ENCODE data around the gene TAC3. TPM values are rescaled to one million over a fixed set of nuclear protein-coding genes. Genes with fewer than 3 reads are reported as not detected.

The TAC3 gene
- total RNA-seq, 1 experiment from 2014 or later: 6.2 TPM

DNA sequence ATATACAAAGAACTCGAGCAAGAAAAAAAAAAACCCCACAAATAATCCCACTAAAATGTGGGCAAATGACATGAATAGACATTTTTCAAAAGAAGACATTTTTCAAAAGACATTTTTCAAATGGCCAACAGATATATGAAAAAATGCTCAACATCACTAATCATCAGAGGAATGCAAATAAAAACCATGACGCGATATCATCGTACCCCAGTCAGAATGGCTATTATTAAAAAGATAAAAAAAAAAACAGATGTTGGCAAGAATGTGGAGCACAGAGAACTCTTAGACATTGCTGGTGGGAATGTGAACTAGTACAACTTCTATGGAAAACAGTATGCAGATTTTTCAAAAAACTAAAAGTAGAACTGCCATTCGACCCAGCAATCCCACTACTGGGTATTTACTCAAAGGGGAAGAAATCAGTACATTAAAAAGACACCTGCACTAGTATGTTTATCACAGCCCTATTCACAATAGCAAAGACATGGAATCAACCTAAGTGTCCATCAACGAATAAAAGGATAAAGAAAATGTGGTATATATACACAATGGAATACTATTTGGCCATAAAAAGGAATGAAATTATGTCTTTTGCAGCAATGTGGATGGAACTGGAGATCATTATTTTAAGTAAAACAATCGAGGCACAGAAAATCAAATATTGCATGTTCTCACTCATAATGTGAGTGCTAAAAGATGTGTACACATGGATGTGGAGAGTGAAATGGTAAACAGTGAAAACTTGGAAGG, 26.3 kb downstream of the TAC3 start:
- no peak overlapping the region for H3K14ac ChIP-seq (ENCODE audit: insufficient read depth, low read length)
- H3K79me1 ChIP-seq (ENCODE audit: insufficient read depth, low read depth, low read length, poor library complexity, severe bottlenecking): no peaks in the 10 kb centered on the region
- H3K4me1 ChIP-seq (ENCODE audit: insufficient read depth, low read length): peaks cover 3% of the 10 kb centered on the region; the same call in 1 of the 2 replicates
- no peak overlapping the region for H3K23ac ChIP-seq (ENCODE audit: insufficient read length, low read depth, low read length)
- Mint-ChIP-seq H3K4me3 (no peak overlapping the region; a peak in 1 of 5 replicates), H3K27me3 (ENCODE audit: low read depth) (peaks cover 1% of the 10 kb centered on the region; the same call in 1 of the 2 replicates), H3K9me3 (no peaks in the 10 kb centered on the region), H3K36me3 (ENCODE audit: insufficient read depth in 1 of 3, low read depth in 3 of 3) (peaks cover 0 to 1% (median 0%) of the 10 kb centered on the region in 3 experiments; a peak in 2 of 7 replicates), H3K27ac (no peak overlapping the region), H3K4me1 (peaks cover 18 to 26% of the 10 kb centered on the region in 2 experiments)
- no peak overlapping the region for H4K5ac ChIP-seq (ENCODE audit: insufficient read length, low read depth, low read length)
- H2AFZ ChIP-seq (ENCODE audit: low read length): no peak overlapping the region
- DNase-seq: no peak
- no peaks in the 10 kb centered on the region for H3K9me3 ChIP-seq (ENCODE audit: control insufficient read depth, low read depth, low read length)
- H3K4ac ChIP-seq (ENCODE audit: low read depth, low read length): no peak overlapping the region
- H3K23me2 ChIP-seq (ENCODE audit: insufficient read length, low read depth, low read length, poor library complexity, severe bottlenecking): no peaks in the 10 kb centered on the region
- no peak overlapping the region for H3K9ac ChIP-seq (ENCODE audit: extremely low read depth, insufficient read length, low read length)
- TF ChIP-seq, protein P1, sequence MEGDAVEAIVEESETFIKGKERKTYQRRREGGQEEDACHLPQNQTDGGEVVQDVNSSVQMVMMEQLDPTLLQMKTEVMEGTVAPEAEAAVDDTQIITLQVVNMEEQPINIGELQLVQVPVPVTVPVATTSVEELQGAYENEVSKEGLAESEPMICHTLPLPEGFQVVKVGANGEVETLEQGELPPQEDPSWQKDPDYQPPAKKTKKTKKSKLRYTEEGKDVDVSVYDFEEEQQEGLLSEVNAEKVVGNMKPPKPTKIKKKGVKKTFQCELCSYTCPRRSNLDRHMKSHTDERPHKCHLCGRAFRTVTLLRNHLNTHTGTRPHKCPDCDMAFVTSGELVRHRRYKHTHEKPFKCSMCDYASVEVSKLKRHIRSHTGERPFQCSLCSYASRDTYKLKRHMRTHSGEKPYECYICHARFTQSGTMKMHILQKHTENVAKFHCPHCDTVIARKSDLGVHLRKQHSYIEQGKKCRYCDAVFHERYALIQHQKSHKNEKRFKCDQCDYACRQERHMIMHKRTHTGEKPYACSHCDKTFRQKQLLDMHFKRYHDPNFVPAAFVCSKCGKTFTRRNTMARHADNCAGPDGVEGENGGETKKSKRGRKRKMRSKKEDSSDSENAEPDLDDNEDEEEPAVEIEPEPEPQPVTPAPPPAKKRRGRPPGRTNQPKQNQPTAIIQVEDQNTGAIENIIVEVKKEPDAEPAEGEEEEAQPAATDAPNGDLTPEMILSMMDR (conservative IDR thresholded peaks at IDR 0.05): no peak
- no peak overlapping the region for H2AK5ac ChIP-seq (ENCODE audit: insufficient read length, low read length)
- no peak overlapping the region for H3K56ac ChIP-seq (ENCODE audit: insufficient read length, low read depth, low read length)
- H4K8ac ChIP-seq (replicated peaks; ENCODE audit: insufficient read length, low read depth, low read length): no peak overlapping the region
- no peak overlapping the region for H3K27ac ChIP-seq (ENCODE audit: insufficient read length, low read depth, low read length)
- H2BK12ac ChIP-seq (ENCODE audit: insufficient read length, low read depth, low read length): no peak overlapping the region
- no CpG with 5 or more reads among the region's 7 CpGs for WGBS (ENCODE audit: extremely low coverage, insufficient read length, low lambda C conversion rate)
- H2BK5ac ChIP-seq (ENCODE audit: insufficient read length, low read length): no peak overlapping the region
- no peaks in the 10 kb centered on the region for H3K27me3 ChIP-seq (ENCODE audit: insufficient read depth, low read length)
- H2BK15ac ChIP-seq (ENCODE audit: low read depth, low read length): no peak overlapping the region
- H3K79me2 ChIP-seq (ENCODE audit: insufficient read depth, low read length): no peaks in the 10 kb centered on the region
- H4K91ac ChIP-seq (ENCODE audit: insufficient read length, low read depth, low read length): no peak overlapping the region
- no peak overlapping the region for H2BK120ac ChIP-seq (ENCODE audit: low read depth, low read length, poor library complexity, severe bottlenecking)
- no peaks in the 10 kb centered on the region for H4K20me1 ChIP-seq (ENCODE audit: control insufficient read depth, insufficient read depth, insufficient read length)
- H3K4me2 ChIP-seq (ENCODE audit: insufficient read depth, insufficient read length, low read length): no peak overlapping the region
- no peak overlapping the region for H3K18ac ChIP-seq (ENCODE audit: insufficient read length, low read depth, low read length)
- H3T11ph ChIP-seq (ENCODE audit: low read length): no peak overlapping the region
- H2BK20ac ChIP-seq (ENCODE audit: low read depth, low read length, poor library complexity, severe bottlenecking): no peak overlapping the region

All from H9 (cell line).